PC-9 (cell line): ENCODE measurements around the gene NRG4. TPM values are rescaled to one million over a fixed set of nuclear protein-coding genes. Genes with fewer than 3 reads are reported as not detected.

ENCODE experiments used
- BruUV-seq: library from RNA; stranded (reverse); fragments of 400-500 nt; replicated peaks from 2 replicates; lab custom pipeline; 2021; lab: Mats Ljungman, UMichigan
- CTCF ChIA-PET: fragments of 300-600 bp; sonication (Branson Sonifier 250); formaldehyde crosslinking; loops from one replicate; lab custom pipeline; 2022; ENCODE audit warnings: antibody characterized with exemption; lab: Charles Lee
- POLR2A ChIA-PET: fragments of 300-600 bp; sonication (Branson Sonifier 250); formaldehyde crosslinking; loops from one replicate; lab custom pipeline; 2022; ENCODE audit warnings: antibody characterized with exemption; ENCODE audit not compliant: unreplicated experiment; lab: Charles Lee
- DNase-seq, 2 experiments: peaks; one replicate each; pipeline versions ENCODE4 v3.0.0 to v3.0.0-alpha.2; 2015 to 2022; ENCODE audit warnings: mixed read lengths in 1 of 2
- H2AFZ ChIP-seq: fragments of 200-600 bp; sonication (generic); 2 replicates; pipeline ENCODE4 v1.8.1; 2017; ENCODE audit warnings: antibody characterized with exemption
- H3F3A ChIP-seq: fragments of 200-600 bp; sonication (generic); 2 replicates; pipeline ENCODE4 v1.8.1; 2017; ENCODE audit warnings: antibody characterized with exemption, mild to moderate bottlenecking, low read depth; ENCODE audit not compliant: insufficient read depth
- H3K27ac ChIP-seq: fragments of 200-600 bp; sonication (generic); 2 replicates; pipeline ENCODE4 v1.6.1; 2016; ENCODE audit warnings: mixed run types
- H3K27me3 ChIP-seq: fragments of 200-600 bp; sonication (generic); 2 replicates; pipeline ENCODE4 v1.6.1; 2016; ENCODE audit warnings: low read depth, mixed run types; ENCODE audit not compliant: insufficient read depth
- H3K36me3 ChIP-seq: fragments of 200-600 bp; sonication (generic); 2 replicates; pipeline ENCODE4 v1.6.1; 2016; ENCODE audit warnings: low read depth, mixed run types
- H3K4me1 ChIP-seq: fragments of 200-600 bp; sonication (generic); replicated peaks from 2 replicates; pipeline ENCODE4 v1.6.1; 2016; ENCODE audit warnings: mixed run types; ENCODE audit not compliant: insufficient read depth
- H3K4me2 ChIP-seq: fragments of 200-600 bp; sonication (generic); 2 replicates; pipeline ENCODE4 v1.6.1; 2017; ENCODE audit warnings: mixed run types
- H3K4me3 ChIP-seq: fragments of 200-600 bp; sonication (generic); 2 replicates; pipeline ENCODE4 v1.6.1; 2016; ENCODE audit warnings: mixed run types
- H3K79me2 ChIP-seq: fragments of 200-600 bp; sonication (generic); 2 replicates; pipeline ENCODE4 v1.6.1; 2017; ENCODE audit warnings: low read depth, mixed run types
- H3K9me2 ChIP-seq: fragments of 200-600 bp; sonication (generic); 2 replicates; pipeline ENCODE4 v1.8.1; 2017; ENCODE audit warnings: mild to moderate bottlenecking; ENCODE audit not compliant: insufficient read depth
- H3K9me3 ChIP-seq: fragments of 200-600 bp; sonication (generic); 2 replicates; pipeline ENCODE4 v1.8.1; 2016; ENCODE audit warnings: low read depth; ENCODE audit not compliant: insufficient read depth
- H4K20me1 ChIP-seq: fragments of 200-600 bp; sonication (generic); 2 replicates; pipeline ENCODE4 v1.8.1; 2017; ENCODE audit not compliant: insufficient read depth
- CTCF ChIP-seq: fragments of 200-600 bp; sonication (generic); conservative IDR thresholded peaks from 2 replicates; pipeline ENCODE4 v1.6.1; 2017; ENCODE audit warnings: mixed run types, antibody characterized with exemption, mild to moderate bottlenecking, moderate library complexity
- EZH2 ChIP-seq: fragments of 200-600 bp; sonication (generic); IDR thresholded peaks from 2 replicates; pipeline ENCODE4 v1.8.0; 2017; ENCODE audit warnings: antibody characterized with exemption, low read depth
- intact Hi-C: fragments of 100-400 bp; cut with micrococcal nuclease; formaldehyde crosslinking; loops from one replicate; pipeline ENCODE4 v1.10.0; 2022; ENCODE audit not compliant: unreplicated experiment
- total RNA-seq: library from RNA; stranded (reverse); gene quantifications from 2 replicates; pipeline ENCODE4 v1.2.3, GENCODE V29; 2021

NRG4 gene
- total RNA-seq, 1 experiment from 2014 or later, result 11.3 TPM

GRCh38 chr15:75942464-75942863 lies 69.8 kb downstream of the NRG4 start:
- Histone ChIP-seq H3K4me1 (no peaks in the 10 kb centered on the region), H3K27me3 (no peaks in the 10 kb centered on the region), H3K4me2 (no peak overlapping the region), H4K20me1 (no peaks in the 10 kb centered on the region), H3K9me2 (no peaks in the 10 kb centered on the region), H3F3A (no peaks in the 10 kb centered on the region; the same call in 1 of the 2 replicates), H3K79me2 (no peaks in the 10 kb centered on the region), H3K27ac (no peak overlapping the region), H2AFZ (no peak overlapping the region), H3K9me3 (no peaks in the 10 kb centered on the region), H3K4me3 (no peak overlapping the region), H3K36me3 (no peaks in the 10 kb centered on the region)
- no TSS peak for BruUV-seq
- intact Hi-C loops, result no loop called here
- CTCF ChIA-PET, result no interaction called here
- POLR2A ChIA-PET, result no interaction called here
- no peak for DNase-seq
- TF ChIP-seq CTCF, result no peak

GRCh38 chr15:75930866-75931265 lies 81.4 kb downstream of the NRG4 start:
- Histone ChIP-seq H3K79me2 (no peaks in the 10 kb centered on the region), H2AFZ (no peak overlapping the region), H3K27me3 (no peaks in the 10 kb centered on the region), H3K4me2 (no peak overlapping the region), H3K4me3 (no peak overlapping the region), H3K4me1 (no peaks in the 10 kb centered on the region), H3F3A (no peaks in the 10 kb centered on the region), H4K20me1 (peaks cover 3% of the 10 kb centered on the region; the same call in 1 of the 2 replicates), H3K9me3 (no peaks in the 10 kb centered on the region), H3K9me2 (no peaks in the 10 kb centered on the region), H3K27ac (no peak overlapping the region), H3K36me3 (peaks cover 39% of the 10 kb centered on the region)
- ChIA-PET POLR2A (no interaction called here), CTCF (no interaction called here)
- DNase-seq, result no peak
- TF ChIP-seq CTCF (no peak), EZH2 (no peak)
- intact Hi-C loops, result no loop called here
- BruUV-seq, result no TSS peak

DNA sequence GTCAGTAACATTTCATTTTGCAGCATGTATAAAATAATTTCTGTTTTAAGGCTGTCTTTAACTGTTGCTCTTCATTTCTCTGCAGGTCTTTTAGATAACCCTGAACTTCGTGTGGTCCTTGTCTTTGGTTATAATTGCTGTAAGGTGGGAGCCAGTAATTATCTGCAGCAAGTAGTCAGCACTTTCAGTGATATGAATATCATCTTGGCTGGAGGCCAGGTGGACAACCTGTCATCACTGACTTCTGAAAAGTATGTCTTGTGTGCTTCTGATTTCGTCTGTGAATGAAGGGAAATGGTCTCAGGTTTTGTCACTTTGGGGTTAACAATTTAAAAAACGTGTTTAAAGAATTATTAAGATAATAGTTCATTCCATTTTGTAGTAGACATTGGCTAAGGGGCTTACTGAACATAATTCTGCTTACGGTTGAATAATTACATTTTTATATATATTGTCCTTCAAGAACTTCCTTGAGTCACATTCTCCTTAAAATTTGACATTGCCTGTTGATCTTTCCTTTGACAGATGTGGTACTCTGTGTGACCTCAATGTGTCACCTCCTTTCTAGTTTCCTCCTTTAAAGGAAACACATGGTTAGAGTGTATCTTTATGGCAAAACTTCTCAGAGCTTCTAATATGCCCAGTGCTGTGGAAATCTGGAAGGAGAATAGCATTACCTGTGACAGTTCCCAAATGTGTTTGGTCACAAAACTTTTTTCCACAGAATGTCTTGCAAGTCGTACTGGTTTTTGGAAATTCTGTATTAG lies 82.2 kb downstream of the NRG4 start:
- H4K20me1 ChIP-seq, result peaks cover 3% of the 10 kb centered on the region; the same call in 1 of the 2 replicates
- H3F3A ChIP-seq, result no peaks in the 10 kb centered on the region
- no peaks in the 10 kb centered on the region for H3K27me3 ChIP-seq
- no peak overlapping the region for H2AFZ ChIP-seq
- CTCF ChIA-PET, result interaction anchor here (0.5 to 1.1 kb wide), 3 partner anchors 129 to 1634 kb away, joined by 5 to 6 read pairs (median 6); no protein-coding TSS in a partner anchor
- H3K27ac ChIP-seq, result no peak overlapping the region
- no peak for DNase-seq
- H3K9me2 ChIP-seq, result no peaks in the 10 kb centered on the region
- TF ChIP-seq CTCF (no peak), EZH2 (no peak)
- POLR2A ChIA-PET, result no interaction called here
- no peaks in the 10 kb centered on the region for H3K79me2 ChIP-seq
- H3K36me3 ChIP-seq, result peaks cover 37% of the 10 kb centered on the region
- H3K4me1 ChIP-seq, result no peaks in the 10 kb centered on the region
- no peak overlapping the region for H3K4me2 ChIP-seq
- intact Hi-C loops, result loop anchor here (5.0 kb wide), 1 partner anchor 207 kb away; no protein-coding TSS in a partner anchor
- no TSS peak for BruUV-seq
- H3K4me3 ChIP-seq, result no peak overlapping the region
- H3K9me3 ChIP-seq, result no peaks in the 10 kb centered on the region
